ENCODE measurements around the gene ARHGEF9.
"Not testable (repeated sequence)": the region's sequence is repeated elsewhere in the genome, so short reads cannot be mapped to it uniquely, and the experiment has no call there.

DNA sequence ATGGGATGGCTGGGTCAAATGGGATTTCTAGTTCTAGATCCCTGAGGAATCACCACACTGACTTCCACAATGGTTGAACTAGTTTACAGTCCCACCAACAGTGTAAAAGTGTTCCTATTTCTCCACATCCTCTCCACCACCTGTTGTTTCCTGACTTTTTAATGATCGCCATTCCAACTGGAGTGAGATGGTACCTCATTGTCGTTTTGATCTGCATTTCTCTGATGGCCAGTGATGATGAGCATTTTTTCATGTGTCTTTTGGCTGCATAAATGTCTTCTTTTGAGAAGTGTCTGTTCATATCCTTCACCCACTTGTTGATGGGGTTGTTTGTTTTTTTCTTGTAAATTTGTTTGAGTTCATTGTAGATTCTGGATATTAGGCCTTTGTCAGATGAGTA lies 139.3 kb downstream of the ARHGEF9 start:
- TF ChIP-seq CTCF (optimal IDR thresholded peaks at IDR 0.05 in 1 of 3, IDR thresholded peaks at IDR 0.05 in 1 of 3, conservative IDR thresholded peaks at IDR 0.05 in 1 of 3; ENCODE audit: extremely low read depth in 1 of 3, insufficient read depth in 2 of 3, low read length in 3 of 3); EZH2 (IDR thresholded peaks at IDR 0.05; ENCODE audit: low read length): not testable (repeated sequence)

Measured in keratinocyte (primary cell).